ENCODE measurements around the gene IL3RA. TPM values are rescaled to one million over a fixed set of nuclear protein-coding genes. Genes with fewer than 3 reads are reported as not detected.
"Not testable (repeated sequence)": the region's sequence is repeated elsewhere in the genome, so short reads cannot be mapped to it uniquely, and the experiment has no call there.

IL3RA gene
- total RNA-seq, 1 experiment from 2014 or later: 0.26 TPM

DNA sequence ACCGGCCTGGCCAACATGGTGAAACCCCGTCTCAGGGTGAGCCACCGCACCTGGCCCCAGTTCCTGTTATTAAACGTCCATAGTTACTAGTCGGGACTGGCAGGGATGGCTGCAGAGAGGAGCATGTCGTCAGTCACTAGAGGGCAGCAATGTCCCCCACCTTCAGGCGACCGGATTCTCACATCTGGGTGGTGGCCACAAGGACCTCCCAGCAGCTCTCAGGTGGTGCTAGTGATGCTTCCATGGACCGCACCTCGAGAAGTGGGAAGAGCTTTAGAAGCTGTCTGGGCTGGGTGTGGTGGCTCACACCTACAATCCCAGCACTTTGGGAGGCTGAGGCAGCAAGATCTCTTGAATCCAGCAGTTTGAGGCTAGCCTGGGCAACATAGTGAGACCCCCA is 13.3 kb upstream of the IL3RA start:
- in situ Hi-C loops (cut with HindIII; ENCODE audit: low pct_unique_long_range_greater_than_20kb, low sequenced_read_pairs): no loop called here
- peak; percentile 59 for DNase-seq (ENCODE audit: low read depth, low spot score)

DNA sequence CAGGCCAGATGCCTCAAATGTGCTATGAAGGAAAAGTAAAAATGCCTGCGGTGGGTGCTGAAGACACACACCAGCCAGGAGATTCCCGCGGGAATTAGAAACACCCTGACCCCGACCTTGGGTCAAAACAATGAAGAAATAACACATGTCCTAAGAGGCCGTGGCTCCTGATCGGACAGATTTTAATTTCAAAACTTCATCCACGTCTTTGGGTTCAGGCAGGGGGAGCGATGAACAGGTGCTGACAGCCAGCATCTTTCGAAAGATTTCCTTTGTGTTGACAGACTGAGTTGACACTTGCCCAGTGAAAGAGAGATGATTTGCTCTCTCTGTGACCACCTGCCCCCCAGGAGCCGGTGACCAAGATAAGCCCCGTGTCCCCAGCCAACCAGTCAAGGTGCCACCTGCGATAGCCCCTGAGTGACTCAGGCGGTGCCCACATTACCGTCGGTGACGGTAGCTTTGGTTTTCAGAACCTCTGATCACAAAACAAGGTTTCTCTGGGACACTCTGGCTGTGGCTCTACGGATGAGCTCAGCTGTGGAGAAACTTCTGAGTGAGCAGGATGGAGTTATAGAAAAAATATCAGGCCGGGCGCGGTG is 11.0 kb upstream of the IL3RA start:
- in situ Hi-C loops (cut with HindIII; ENCODE audit: low pct_unique_long_range_greater_than_20kb, low sequenced_read_pairs): no loop called here

DNA sequence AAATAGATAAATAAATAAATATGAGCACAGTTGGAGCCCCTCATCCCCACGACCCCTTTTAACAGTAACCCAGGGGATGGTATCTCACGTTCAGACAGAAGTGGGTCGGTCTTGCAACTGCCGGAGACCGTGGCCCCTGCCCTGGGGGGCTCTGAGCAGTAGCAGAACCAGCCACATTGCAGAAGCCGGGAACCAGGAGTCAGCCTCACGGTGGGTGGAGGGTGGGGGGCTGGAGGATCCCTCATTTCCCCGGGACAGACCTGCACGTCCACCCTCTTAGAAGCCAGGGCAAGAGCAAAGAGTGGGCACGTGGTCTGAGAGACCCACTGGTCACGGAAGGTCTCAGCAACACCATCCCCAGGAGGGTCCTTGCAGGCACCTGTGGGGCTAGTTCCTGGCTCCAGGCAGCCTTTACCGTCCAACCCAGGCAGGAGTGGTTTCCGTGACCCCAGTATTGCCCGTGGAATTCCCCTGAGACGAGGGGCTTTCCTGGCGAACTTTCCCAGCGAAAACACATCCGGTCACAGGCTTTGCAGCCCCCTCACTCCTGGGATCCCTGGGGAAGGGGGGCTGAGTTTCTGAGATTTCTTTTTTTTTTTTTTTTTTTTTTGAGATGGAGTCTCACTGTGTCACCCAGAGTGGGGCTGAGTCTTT is 8.8 kb upstream of the IL3RA start:
- in situ Hi-C loops (cut with HindIII; ENCODE audit: low pct_unique_long_range_greater_than_20kb, low sequenced_read_pairs): no loop called here
- no peak for DNase-seq (ENCODE audit: low read depth, low spot score)

More for the DNA sequence above, 11.0 kb upstream of the IL3RA start:
- no peak for DNase-seq (ENCODE audit: low read depth, low spot score)

DNA sequence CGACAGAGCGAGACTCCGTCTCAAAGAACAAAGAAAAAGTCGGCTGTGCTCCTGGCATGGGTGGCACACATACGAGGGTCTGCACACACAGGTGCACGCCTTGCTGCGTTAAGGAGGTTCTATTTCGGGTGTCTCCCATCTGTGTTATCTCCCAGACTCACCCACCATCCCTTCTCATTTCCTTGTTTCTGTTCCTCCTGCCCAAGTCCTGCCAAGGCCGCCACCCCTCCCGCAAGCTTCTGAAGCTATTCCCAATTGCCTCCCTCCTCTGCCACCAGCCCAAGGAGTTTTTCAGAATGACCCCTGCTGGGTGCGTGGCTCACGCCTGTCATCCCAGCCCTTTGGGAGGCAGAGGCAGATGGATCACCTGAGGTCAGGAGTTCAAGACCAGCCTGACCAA is 6.0 kb upstream of the IL3RA start:
- no peak for DNase-seq (ENCODE audit: low read depth, low spot score)
- in situ Hi-C loops (cut with HindIII; ENCODE audit: low pct_unique_long_range_greater_than_20kb, low sequenced_read_pairs): no loop called here

DNA sequence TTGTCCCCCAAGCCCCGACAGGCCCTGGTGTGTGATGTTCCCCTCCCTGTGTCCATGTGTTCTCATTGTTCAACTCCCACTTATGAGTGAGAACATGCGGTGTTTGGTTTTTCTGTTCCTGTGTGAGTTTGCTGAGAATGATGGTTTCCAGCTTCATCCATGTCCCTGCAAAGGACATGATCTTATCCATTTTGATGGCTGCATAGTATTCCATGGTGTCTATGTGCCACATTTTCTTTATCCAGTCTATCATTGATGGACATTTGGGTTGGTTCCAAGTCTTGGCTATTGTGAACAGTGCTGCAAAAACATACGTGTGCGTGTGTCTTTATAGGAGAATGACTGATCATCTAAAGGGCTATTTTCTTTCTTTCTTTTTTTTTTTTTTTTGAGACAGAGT is 4.2 kb upstream of the IL3RA start:
- in situ Hi-C loops (cut with HindIII; ENCODE audit: low pct_unique_long_range_greater_than_20kb, low sequenced_read_pairs); DNase-seq (ENCODE audit: low read depth, low spot score): not testable (repeated sequence)

DNA sequence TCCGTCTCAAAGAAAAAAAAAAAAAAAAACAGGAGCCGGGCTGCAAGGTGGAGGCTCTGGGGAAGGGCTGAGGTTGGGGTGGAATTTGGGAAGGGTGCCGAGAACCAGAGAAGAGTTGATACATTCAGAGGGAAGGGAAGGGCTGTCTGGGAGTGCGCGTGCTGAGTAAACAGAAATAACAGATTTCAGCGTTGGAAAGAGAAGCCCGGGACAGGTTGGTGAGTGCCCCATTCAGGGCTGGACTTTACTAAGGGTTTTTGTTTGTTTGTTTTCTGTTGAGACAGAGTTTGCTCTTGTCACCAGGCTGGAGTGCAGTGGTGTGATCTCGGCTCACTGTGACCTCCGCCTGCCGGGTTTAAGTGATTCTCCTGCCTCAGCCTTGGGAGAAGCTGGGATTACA is 1.7 kb upstream of the IL3RA start:
- no peak for DNase-seq (ENCODE audit: low read depth, low spot score)
- in situ Hi-C loops (cut with HindIII; ENCODE audit: low pct_unique_long_range_greater_than_20kb, low sequenced_read_pairs): no loop called here

DNA sequence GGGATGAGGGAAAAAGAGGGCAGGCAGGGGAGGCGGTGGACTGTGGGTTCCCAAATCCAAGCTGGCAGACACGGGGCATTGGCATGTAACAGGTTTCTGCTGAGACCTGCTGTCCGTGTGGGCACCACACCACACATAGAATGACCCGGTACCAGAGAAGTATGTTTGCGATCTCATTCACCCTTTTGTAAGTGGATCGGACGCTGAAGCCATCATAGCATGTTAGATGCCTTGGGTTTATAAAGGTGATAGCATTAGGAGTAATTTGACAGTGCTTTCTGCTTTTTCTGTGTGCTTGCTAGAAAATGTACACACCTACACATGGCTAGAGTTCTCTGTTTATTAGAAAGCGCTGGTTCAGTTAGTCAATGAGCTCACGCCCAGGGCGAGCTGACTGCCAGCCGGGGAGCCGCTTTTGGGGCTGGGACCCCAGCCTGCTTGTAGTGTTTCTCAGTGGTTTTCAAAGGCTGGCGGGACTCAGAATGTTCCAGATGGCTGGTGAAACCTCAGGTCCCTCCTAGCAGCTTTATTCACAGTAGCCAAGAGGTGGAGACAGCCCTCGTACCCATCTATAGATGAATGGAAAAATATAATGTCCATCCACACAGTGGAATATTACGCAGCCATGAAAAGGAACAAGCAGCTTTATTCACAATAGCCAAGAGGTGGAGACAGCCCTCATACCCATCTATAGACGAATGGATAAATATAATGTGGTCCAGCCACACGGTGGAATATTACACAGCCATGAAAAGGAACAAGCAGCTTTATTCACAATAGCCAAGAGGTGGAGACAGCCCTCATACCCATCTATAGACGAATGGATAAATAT is 579 bp downstream of the IL3RA start:
- no peak for DNase-seq (ENCODE audit: low read depth, low spot score)
- in situ Hi-C loops (cut with HindIII; ENCODE audit: low pct_unique_long_range_greater_than_20kb, low sequenced_read_pairs): no loop called here

DNA sequence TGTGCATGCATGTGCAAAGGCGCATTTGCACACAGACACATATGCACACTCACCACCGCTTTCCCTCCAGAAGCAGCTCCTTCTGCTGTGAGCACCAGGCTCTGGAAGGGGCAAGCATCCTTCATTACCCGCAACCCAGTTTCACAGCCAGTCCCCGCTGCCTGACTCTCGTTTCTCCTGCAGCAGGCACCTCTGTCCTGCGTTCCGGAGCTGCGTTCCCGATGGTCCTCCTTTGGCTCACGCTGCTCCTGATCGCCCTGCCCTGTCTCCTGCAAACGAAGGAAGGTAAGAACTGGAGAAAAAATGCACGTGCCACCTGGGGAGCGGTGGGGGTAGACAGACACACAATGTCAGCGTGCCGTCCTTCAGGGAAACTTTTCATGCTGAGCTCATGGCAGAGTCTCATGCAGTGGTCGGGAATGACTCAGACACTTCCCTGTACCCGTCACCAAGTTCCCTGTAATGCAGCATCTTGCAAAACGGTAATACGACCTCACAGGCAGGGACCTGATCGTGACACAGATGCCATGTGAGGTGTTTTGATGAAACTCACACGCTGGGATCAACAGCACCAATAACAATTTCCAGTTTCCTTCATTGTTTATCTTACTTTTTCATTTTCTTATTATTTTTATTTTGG is 5.1 kb downstream of the IL3RA start:
- no peak for DNase-seq (ENCODE audit: low read depth, low spot score)

DNA sequence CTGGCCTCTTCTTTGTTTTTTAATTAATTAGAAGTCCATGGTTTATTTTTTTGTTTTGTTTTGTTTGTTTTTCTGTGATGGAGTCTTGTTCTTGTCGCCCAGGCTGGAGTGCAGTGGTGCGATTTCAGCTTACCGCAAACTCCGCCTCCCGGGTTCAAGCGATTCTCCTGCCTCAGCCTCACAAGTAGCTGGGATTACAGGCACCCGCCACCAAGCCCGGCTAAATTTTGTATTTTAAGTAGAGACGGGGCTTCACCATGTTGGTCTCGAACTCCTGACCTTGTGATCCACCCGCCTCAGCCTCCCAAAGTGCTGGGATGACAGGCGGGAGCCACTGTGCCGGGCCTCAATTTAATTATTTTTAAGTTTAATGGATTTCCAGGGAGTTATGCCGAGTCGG is 13.0 kb downstream of the IL3RA start:
- DNase-seq (ENCODE audit: low read depth, low spot score); in situ Hi-C loops (cut with HindIII; ENCODE audit: low pct_unique_long_range_greater_than_20kb, low sequenced_read_pairs): not testable (repeated sequence)

More for the DNA sequence above, 5.1 kb downstream of the IL3RA start:
- in situ Hi-C loops (cut with HindIII; ENCODE audit: low pct_unique_long_range_greater_than_20kb, low sequenced_read_pairs): no loop called here

DNA sequence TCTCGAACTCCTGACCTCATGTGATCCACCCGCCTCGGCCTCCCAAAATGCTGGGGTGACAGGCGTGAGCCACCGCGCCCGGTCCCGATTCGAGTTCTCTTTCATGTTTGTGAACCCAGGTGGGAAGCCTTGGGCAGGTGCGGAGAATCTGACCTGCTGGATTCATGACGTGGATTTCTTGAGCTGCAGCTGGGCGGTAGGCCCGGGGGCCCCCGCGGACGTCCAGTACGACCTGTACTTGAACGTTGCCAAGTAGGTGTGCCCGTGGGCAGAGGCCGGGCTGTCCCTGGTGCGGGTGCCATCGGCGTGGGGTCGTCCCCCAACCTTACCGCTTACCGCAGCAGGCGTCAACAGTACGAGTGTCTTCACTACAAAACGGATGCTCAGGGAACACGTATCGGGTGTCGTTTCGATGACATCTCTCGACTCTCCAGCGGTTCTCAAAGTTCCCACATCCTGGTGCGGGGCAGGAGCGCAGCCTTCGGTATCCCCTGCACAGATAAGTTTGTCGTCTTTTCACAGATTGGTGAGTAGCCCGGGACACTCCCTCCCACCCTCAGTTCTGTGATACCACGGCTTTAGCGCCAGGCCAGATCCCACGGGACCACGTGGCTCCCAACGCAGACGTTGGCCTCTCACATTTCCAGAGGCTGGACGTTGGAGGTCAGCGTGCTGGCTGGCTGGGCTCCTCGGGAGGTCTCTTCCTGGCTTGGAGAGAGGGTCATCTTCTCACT is 15.6 kb downstream of the IL3RA start:
- no peak for DNase-seq (ENCODE audit: low read depth, low spot score)
- in situ Hi-C loops (cut with HindIII; ENCODE audit: low pct_unique_long_range_greater_than_20kb, low sequenced_read_pairs): no loop called here

DNA sequence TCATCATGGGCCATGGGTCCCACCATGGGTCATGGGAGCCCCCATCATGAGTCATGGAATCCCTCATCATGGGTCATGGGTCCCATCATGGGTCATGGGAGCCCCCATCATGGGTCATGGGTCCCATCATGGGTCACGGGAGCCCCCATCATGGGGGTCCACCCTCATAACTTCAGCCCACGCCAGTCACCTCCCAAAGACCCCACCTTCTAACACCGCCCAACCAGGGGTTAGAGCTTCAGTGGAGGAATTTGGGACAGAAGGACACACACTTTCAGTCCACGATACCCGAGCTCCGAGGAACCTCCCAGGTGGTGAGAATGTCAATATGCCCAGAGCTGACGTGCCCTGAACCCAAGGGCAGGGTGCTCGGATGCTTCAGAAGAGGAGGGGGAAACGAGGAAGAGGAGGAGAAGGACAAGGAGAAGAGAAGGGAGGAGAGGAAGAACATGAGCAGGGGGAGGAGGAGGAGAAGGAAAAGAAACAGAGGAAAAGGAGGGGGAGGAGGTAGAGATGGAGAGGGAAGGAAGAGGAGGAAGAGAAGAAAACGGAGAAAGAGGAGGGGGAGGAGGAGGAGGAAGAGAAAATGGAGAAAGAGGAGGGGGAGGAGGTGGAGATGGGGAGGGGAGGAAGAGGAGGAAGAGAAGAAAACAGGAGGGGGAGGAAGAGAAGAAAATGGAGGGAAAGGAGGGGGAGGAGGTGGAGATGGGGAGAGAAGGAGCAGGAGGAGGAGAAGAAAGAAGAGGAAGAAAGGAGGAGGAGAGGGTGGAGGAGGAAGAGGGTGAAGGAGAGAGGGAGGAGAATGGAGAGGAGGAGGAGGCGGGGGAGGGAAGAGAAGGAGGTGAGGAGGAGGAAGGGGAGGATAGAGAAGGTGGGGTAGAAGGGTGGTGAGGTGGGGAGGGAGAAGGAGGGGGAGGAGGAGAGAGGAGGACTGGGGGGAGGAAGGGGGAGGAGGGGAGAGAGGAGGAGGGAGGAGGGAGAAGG is 17.7 kb downstream of the IL3RA start:
- DNase-seq (ENCODE audit: low read depth, low spot score): no peak
- in situ Hi-C loops (cut with HindIII; ENCODE audit: low pct_unique_long_range_greater_than_20kb, low sequenced_read_pairs): no loop called here

DNA sequence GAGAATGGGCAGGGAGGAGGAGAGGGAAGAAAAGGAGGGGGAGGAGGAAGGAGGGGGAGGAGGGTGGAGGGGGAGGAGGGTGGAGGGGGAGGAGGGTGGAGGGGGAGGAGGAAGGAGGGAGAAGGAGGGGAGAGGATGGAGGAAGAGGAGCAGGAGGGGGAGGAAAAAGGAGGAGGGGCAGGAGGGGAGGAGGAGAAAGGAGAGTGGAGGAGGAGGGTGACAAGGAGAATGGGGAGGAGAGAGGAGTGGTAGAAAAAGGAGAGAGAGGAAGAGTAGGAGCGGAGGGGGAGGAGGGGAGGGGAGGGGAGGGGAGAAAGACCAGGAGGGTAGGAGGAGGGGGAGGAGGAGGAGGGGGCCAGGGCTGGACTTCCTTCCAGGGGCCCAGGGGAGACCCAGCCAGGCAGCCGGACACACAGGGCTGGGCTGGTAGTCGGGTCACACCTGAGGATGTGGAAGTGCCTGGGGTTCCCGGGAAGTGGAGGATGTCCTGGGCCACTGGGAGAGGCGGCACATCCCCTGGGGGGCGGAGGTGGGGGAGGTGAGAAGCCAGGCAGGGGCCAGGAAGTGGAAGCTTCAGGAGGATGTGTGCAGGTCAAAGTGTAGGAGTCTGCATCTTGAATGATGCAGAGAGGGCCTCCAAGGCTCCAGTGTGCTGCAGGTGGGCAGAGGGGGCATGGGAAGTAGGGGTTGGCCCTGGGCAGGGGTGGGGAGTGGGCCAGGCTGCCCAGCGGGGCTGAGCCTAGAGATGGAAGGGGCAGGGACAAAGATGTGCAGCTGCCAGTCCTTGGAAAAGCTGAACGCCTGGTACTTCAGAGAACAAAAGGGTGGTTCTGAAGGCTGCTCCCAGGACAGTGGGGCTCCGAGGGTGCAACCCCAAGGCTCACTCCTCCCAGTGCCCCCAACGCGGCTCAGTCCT is 18.8 kb downstream of the IL3RA start:
- in situ Hi-C loops (cut with HindIII; ENCODE audit: low pct_unique_long_range_greater_than_20kb, low sequenced_read_pairs): no loop called here
- DNase-seq (ENCODE audit: low read depth, low spot score): no peak

DNA sequence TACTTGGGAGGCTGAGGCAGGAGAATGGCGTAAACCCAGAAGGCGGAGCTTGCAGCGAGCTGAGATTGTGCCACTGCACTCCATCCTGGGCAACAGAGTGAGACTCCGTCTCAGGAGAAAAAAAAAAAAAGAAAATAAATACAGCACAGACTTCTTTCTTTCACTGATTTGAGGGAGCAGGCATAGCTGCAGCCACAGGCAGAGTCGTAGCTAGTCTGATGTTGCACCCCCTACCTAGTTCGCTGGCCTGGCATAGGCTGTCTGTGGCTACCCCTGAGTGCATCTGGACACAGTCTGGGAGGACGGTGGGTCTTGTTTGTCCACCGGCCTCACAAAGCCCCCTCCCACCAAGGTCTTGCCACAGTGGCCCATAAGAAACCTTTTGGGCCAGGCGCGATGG is 21.4 kb downstream of the IL3RA start:
- in situ Hi-C loops (cut with HindIII; ENCODE audit: low pct_unique_long_range_greater_than_20kb, low sequenced_read_pairs): no loop called here
- no peak for DNase-seq (ENCODE audit: low read depth, low spot score)

DNA sequence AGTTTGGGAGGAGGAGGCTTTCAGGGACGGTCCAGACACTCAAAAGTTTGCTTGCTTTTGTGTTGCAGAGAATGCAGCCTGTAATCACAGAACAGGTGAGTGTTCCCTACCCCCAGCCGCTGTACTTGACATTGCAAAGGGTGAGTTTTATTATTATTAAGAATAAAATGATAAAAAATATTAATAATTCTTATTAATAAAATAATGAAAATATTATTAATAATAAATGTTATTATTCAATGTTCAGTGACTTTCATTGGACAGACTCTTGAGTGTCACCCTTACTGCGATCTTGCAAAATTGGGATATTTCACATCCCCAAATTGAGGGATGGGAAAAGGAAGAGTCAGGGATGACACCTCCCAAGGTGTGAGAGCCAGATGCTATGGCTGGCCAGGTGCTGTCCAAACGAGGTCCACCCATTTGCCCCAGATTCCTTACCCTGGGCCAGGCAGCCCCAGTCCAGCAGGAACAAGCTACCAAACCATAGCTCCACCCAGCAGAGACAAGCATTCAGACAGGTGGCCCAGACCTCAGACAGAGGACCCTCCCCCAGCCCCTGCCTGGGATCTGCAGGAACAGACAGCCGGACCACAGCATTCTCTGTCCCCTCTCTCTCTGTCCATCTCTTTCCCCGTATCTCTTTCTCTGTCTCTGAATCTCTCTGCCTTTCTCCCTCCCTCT is 22.4 kb downstream of the IL3RA start:
- DNase-seq (ENCODE audit: low read depth, low spot score): no peak
- in situ Hi-C loops (cut with HindIII; ENCODE audit: low pct_unique_long_range_greater_than_20kb, low sequenced_read_pairs): no loop called here

DNA sequence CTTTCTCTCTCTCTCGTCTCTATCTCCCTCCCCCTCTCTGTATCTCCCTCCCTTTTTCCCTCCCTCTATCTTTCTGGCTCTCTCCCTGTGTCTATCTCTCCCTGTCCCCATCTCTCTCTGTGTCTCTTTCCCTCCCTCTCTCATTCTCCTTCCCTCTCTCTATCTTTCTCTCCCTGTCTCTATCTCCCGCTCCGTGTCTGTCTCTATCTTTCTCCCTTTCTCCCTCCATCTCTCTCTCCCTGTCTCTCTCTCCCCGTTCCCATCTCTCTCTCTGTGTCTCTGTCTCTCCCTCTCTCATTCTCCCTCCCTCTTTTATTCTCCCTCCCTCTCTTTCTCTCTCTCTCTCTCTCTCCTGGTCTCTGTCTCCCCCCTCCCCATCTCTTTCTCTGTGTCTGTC is 22.9 kb downstream of the IL3RA start:
- no peak for DNase-seq (ENCODE audit: low read depth, low spot score)
- in situ Hi-C loops (cut with HindIII; ENCODE audit: low pct_unique_long_range_greater_than_20kb, low sequenced_read_pairs): no loop called here

Data from SK-MEL-5 (cell line).